Fibroblast of pulmonary artery (primary cell): ENCODE results near the gene ADAMTS4.

Source experiments
- DNase-seq: peaks from one replicate; pipeline ENCODE4 v3.0.0-alpha.2; 2010; ENCODE audit warnings: low read depth
- H3K4me3 ChIP-seq: replicated peaks from 2 replicates; pipeline ENCODE4 v1.5.1; 2011; ENCODE audit warnings: low read depth, mild to moderate bottlenecking, control low read depth, low read length, moderate library complexity
- CTCF ChIP-seq: IDR thresholded peaks from 2 replicates; pipeline ENCODE4 v1.5.1; 2011; ENCODE audit warnings: mild to moderate bottlenecking, control low read depth, low read length, inconsistent platforms; ENCODE audit errors: missing control alignments

ADAMTS4 gene

GRCh38 chr1:161219078-161219892 lies 20.4 kb upstream of the ADAMTS4 start:
- H3K4me3 ChIP-seq = no peak overlapping the region
- no peak for DNase-seq
- TF ChIP-seq CTCF = no peak

GRCh38 chr1:161218301-161219077 lies 19.6 kb upstream of the ADAMTS4 start:
- TF ChIP-seq CTCF = no peak
- no peak for DNase-seq
- H3K4me3 ChIP-seq = no peak overlapping the region

DNA sequence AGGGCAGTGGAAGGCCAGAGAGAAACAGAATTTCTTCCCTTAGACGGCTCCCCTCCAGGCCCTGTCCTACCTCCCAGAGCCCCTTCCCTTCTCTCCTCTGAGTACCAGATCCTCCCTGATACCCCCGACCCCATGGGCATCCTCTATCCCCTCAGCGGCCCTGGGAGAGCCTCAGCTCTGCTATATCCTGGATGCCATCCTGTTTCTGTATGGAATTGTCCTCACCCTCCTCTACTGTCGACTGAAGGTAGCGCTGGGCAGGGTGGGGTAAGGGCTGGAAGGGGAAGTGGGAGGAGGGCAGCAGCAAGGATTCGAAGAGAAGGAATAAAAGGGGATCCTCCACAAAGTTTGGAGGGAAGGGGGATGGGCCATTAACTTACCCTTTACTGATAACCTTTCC lies 19.0 kb upstream of the ADAMTS4 start:
- TF ChIP-seq CTCF = no peak
- H3K4me3 ChIP-seq = no peak overlapping the region
- no peak for DNase-seq

DNA sequence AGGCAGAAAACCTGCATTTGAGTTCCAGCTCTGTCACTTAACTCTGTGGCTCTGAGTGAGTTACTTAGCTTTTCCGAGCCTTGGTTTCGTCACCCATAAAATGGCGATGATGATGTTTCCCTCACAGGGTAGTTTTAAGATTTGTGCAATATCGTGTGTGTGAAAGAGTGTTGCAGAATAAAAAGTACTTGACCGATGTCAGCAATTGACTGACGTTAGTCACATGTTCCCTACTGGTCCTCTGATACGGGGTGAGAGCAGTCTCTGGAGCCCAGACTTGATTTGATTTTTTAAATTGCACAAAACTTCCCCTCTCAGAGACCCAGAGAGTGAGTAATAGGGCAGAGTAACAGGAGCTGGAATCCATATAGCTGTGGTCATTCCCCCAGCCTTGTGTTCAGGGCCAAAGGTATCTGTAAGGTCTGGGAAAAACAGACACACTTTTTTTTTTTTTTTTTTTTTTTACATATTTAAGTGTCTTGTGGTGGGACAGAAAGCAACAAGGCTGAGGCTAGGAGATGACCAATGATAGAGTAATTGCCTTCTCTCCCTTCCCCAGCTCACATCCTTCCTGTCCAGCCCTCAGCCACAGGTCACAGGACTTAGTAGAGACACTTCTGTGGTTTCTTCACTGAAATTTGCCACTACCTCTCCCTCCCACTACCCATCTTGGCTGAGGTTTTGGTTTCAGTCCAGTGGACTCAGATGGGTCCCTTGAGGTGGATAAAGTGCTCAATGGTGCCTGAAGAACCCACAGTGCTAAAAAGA lies 18.3 kb upstream of the ADAMTS4 start:
- H3K4me3 ChIP-seq = no peak overlapping the region
- no peak for TF ChIP-seq CTCF
- peak; percentile 83 for DNase-seq

- H3K4me3 ChIP-seq = no peak within 1 kb of the TSS
- no peak for DNase-seq
- TF ChIP-seq CTCF = no peak
Observed at GRCh38 chr1:161215076-161215475, 16.2 kb upstream of the ADAMTS4 start, which contains the start of gene FCER1G. Gene FCER1G, plus strand, starts transcription at chr1:161215295. Its CDS starts 27 bp downstream, at chr1:161215322.

GRCh38 chr1:161214369-161214768 lies 15.5 kb upstream of the ADAMTS4 start:
- no peak for DNase-seq
- no peak overlapping the region for H3K4me3 ChIP-seq
- TF ChIP-seq CTCF = no peak
